IPS-18c (cell line): ENCODE data around the gene UNK.
"Not testable (repeated sequence)": the region's sequence is repeated elsewhere in the genome, so short reads cannot be mapped to it uniquely, and the experiment has no call there.

Experiments used
- H3K4me3 ChIP-seq: 2 replicates; pipeline ENCODE4 v1.7.0; 2013; ENCODE audit warnings: low read depth, mild to moderate bottlenecking, low read length, moderate library complexity; ENCODE audit not compliant: insufficient read depth
- H3K9me3 ChIP-seq: one replicate; pipeline ENCODE4 v1.6.1; 2013; ENCODE audit warnings: mild to moderate bottlenecking, low read length, moderate library complexity; ENCODE audit not compliant: control insufficient read depth, insufficient read depth

Gene UNK

GRCh38 chr17:75764417-75764710 lies 20.2 kb upstream of the UNK start:
- no peaks in the 10 kb centered on the region for H3K9me3 ChIP-seq
- peak overlapping the region; percentile 75 for H3K4me3 ChIP-seq

DNA sequence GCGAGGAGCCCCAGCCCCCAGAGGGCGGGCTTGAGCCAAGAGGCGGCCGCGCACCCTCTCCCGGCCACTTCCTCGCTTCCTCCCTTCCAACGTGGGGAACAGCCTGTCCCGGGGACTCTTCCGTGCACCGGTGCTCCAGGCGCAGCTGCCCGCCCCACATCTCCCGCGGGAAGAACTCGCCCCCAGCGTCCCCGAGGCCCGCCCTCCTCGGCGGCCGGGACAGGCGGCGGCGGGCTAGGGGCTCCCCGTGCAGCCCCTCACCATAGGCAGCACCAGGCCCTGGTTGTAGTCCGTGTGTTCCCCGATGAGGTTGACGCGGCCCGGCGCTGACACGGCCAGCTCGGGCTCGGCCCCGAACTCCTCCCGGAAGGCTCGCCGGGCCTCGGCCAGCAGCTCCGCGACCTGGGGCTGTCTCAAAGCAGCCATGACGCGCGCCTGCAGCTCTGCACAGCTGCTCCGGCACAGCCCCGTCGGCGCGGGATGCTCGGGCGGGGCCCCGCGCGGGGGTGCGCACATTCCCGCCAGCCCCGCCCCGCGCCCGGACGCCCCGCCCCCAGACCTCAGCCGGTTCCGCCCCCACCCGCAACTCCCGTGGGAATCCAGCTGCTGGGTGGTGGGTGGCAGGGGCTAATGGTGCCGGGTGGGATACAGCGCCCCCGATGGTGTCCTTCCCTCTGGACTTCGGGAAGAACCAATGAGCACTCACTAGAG lies 19.7 kb upstream of the UNK start, which contains the start of gene GALK1:
GALK1 (minus strand) TSS at position 482 of the 711 bp plus-strand sequence; CDS start at position 426, 56 bp downstream.
- H3K9me3 ChIP-seq, result no peaks in the 10 kb centered on the region
- H3K4me3 ChIP-seq, result peak within 1 kb of the TSS; percentile 75

GRCh38 chr17:75765981-75766380 lies 18.6 kb upstream of the UNK start:
- H3K9me3 ChIP-seq, result no peaks in the 10 kb centered on the region

GRCh38 chr17:75767881-75768280 lies 16.7 kb upstream of the UNK start:
- no peaks in the 10 kb centered on the region for H3K9me3 ChIP-seq
- no peak overlapping the region for H3K4me3 ChIP-seq

More at GRCh38 chr17:75765981-75766380, 18.6 kb upstream of the UNK start:
- no peak overlapping the region for H3K4me3 ChIP-seq

DNA sequence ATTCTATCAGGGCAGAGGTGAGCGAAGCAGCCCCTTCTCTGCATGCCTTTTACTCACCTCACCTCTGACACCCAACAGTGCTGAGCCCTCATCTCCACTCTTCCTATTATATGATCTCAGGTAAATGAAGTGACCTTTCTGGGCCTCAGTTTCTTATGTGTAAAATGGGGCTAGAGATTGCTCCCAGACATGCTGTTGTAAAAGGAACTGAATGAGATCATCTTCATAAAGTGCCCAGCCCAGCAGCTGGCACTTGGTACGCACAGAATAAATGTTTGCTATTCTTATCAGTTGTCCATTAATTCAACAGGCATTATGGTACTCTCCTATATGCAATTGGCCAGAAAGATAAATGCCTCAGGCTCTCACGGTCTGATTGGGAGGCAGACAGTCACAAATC lies 15.1 kb upstream of the UNK start:
- Histone ChIP-seq H3K4me3 (no peak overlapping the region), H3K9me3 (no peaks in the 10 kb centered on the region)

DNA sequence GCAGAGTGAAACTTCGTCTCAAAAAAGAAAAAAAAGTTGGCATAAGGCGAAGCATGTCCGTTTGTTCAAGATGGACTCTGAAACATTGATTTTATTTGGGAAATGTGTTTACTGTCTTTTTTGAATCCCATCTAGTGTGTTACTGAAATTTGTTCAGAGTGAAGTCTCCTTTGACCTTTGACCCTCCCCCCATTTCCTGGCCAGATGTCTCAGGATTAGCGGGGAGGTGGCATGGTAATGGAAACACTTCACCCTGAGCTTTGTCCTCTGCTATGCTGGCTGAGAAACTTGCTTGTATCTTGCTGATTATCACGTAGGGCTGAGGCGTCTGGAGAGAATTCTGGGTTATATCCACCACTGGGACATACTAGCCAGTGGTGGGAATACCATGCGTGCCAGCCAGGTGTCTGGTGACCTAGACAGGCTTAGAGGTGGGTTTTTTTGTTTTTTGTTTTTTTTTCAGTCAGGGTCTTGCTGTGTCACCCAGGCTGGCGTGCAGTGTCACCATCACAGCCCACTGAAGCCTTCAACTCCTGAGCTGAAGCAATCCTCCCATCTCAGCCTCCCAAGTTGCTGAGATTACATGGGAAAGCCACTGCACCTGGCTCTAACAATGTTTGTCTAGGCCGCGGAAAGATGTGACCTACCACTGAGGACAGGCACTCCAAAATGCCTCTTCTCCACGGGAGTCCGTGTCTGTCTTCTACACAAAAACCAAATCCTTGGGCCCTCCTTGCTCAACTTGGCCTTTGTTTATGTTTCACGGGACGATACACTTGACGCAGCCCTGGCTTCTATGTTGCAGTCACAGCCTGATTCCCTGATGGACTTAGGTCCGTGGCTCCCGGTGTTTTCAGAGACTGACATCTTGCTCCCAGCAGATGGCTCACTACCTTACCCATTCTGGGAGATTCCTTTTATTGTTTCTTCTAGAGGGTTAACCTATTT lies 13.0 kb upstream of the UNK start:
- no peaks in the 10 kb centered on the region for H3K9me3 ChIP-seq
- no peak overlapping the region for H3K4me3 ChIP-seq

DNA sequence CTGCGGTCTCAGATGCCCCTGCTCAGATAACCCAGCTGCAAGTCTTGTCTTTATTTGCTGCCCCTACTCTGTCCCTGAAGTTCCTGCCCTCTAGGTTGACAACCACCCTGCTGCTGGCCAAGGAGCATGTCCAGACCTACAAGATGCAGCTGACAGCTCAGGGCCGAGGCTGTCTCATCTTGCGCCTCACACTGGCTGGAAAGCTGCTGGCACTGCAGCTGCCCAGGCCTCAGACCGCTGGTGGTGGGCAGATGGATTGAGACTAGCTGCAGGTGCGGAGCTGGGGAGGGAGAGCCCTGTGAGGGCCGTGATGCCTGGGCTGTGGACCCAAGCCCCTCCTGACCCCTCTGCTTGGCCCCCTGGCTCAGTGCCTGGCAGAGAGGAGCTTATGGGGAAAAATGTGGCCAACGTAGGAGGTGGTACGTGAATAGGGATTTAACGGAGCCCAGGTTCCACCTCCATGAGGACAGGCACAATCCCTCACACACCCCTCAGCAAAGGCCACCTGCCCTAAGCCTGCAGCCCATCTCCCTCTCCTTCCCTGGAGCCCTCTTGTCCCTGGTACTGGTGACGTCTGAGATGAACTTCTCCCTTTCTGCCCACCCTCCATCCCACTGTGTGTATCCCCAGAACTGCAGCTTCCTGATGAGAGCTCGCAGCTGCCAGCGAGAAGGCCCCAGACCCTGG lies 11.3 kb upstream of the UNK start:
- no peaks in the 10 kb centered on the region for H3K9me3 ChIP-seq
- no peak overlapping the region for H3K4me3 ChIP-seq

DNA sequence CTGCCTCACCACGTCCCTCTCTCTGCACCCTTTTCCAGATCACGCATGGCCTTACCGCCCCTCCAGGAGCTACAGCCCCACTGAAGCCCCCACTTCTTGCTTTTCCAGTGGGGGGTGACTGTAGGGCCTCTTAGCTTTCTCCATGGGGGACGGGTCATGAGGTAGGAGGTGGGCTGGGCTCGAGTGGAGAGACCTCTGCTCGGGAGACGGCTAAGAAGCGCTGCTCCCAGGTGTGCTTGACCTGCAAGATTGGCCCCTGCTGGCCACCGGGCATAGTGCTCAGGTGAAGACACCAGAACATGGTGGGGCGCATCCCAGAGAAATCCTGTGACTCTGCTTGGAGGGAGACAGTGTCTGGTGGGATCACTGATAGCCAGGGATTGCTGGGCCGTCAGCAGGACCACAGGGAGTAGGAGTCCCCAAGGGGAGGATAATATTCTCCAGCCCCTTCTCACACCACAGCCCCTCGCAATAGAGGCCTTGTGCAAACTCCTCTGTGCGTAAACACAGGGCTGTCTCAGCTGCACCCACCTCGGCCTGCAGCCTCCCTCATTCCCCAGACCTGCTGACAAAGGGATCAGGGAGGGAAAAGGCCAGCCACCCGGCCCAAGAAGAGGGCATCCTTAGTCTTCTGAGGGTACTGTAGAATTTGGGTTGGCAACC lies 10.7 kb upstream of the UNK start:
- no peaks in the 10 kb centered on the region for H3K9me3 ChIP-seq
- no peak overlapping the region for H3K4me3 ChIP-seq

GRCh38 chr17:75774471-75774990 lies 10.1 kb upstream of the UNK start:
- H3K4me3 ChIP-seq, result no peak overlapping the region
- H3K9me3 ChIP-seq, result no peaks in the 10 kb centered on the region

GRCh38 chr17:75774991-75775668 lies 9.5 kb upstream of the UNK start:
- Histone ChIP-seq H3K4me3 (no peak overlapping the region), H3K9me3 (no peaks in the 10 kb centered on the region)

- no peaks in the 10 kb centered on the region for H3K9me3 ChIP-seq
- no peak overlapping the region for H3K4me3 ChIP-seq
These were observed 8.0 kb upstream of the UNK start for GRCh38 chr17:75776386-75777295.

DNA sequence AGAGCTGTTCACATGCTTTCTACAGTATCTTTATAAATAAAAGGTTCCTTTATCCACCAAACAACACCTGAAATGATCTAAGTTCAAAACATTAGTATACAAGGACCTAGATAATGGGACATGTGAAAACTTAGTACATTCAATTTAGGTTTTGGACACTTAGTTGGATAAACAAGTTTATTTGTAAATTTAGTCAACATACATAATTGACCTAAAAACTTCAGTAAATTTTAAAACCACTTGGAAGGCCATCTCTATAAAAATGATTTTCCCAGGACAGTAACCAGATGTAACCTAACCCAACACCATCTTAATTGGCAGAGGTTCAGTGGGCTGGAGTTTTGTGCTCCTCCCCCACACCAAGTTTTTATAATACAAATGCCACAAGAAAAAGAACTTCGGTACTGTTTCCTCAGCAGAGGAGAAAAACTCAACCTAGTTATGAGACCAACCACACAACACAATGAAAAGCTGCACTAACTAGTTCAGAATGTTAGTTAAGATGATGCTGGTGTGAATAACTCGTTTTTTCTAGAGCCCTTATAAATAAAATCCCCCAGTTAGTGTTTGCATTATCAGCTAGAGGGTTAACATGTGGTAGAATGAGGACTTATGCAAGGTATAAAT lies 7.2 kb upstream of the UNK start:
- Histone ChIP-seq H3K4me3 (no peak overlapping the region; the same call in 1 of the 2 replicates), H3K9me3 (no peaks in the 10 kb centered on the region)

- H3K4me3 ChIP-seq, result peak overlapping the region; percentile 80
- not testable (repeated sequence) for H3K9me3 ChIP-seq
These were observed 6.3 kb upstream of the UNK start for GRCh38 chr17:75778066-75778860.

GRCh38 chr17:75778861-75779249 lies 5.8 kb upstream of the UNK start:
- peak overlapping the region; percentile 80 for H3K4me3 ChIP-seq
- no peaks in the 10 kb centered on the region for H3K9me3 ChIP-seq
